GM23248 (cell line): Measurements from ENCODE around the gene RHOT2. TPM values are rescaled to one million over a fixed set of nuclear protein-coding genes. Genes with fewer than 3 reads are reported as not detected.
A peak's percentile ranks its signal among the peaks of the same experiment; 100 is the strongest.

Experiments
- DNase-seq: peaks from one replicate; pipeline ENCODE4 v3.0.0-alpha.2; 2015
- H2AFZ ChIP-seq: fragments of 200-600 bp; sonication (generic); 2 replicates; pipeline ENCODE4 v1.6.1; 2016; ENCODE audit warnings: antibody characterized with exemption
- H3F3A ChIP-seq: fragments of 200-600 bp; sonication (generic); 2 replicates; pipeline ENCODE4 v1.6.1; 2016; ENCODE audit warnings: mild to moderate bottlenecking, antibody characterized with exemption, mixed run types; ENCODE audit not compliant: insufficient read depth
- H3K27ac ChIP-seq: fragments of 200-600 bp; sonication (generic); 2 replicates; pipeline ENCODE4 v1.5.1; 2016; ENCODE audit warnings: mild to moderate bottlenecking
- H3K27me3 ChIP-seq: fragments of 200-600 bp; sonication (generic); replicated peaks from 2 replicates; pipeline ENCODE4 v1.6.1; 2016; ENCODE audit warnings: mild to moderate bottlenecking; ENCODE audit not compliant: insufficient read depth
- H3K36me3 ChIP-seq: fragments of 200-600 bp; sonication (generic); 2 replicates; pipeline ENCODE4 v1.6.1; 2016; ENCODE audit warnings: low read depth, mild to moderate bottlenecking
- H3K4me1 ChIP-seq: fragments of 200-600 bp; sonication (generic); 2 replicates; pipeline ENCODE4 v1.6.1; 2016; ENCODE audit warnings: mild to moderate bottlenecking; ENCODE audit not compliant: insufficient read depth
- H3K4me2 ChIP-seq: fragments of 200-600 bp; sonication (generic); one replicate; pipeline ENCODE4 v1.6.1; 2016; ENCODE audit warnings: mild to moderate bottlenecking; ENCODE audit not compliant: unreplicated experiment
- H3K4me3 ChIP-seq: fragments of 200-600 bp; sonication (generic); 2 replicates; pipeline ENCODE4 v1.5.1; 2016; ENCODE audit warnings: mild to moderate bottlenecking
- H3K79me2 ChIP-seq: fragments of 200-600 bp; sonication (generic); 2 replicates; pipeline ENCODE4 v1.6.1; 2016; ENCODE audit warnings: mild to moderate bottlenecking; ENCODE audit not compliant: insufficient read depth
- H3K9ac ChIP-seq: fragments of 200-600 bp; sonication (generic); 2 replicates; pipeline ENCODE4 v1.6.1; 2016; ENCODE audit warnings: mild to moderate bottlenecking
- H3K9me2 ChIP-seq: fragments of 200-600 bp; sonication (generic); 2 replicates; pipeline ENCODE4 v1.6.1; 2016; ENCODE audit warnings: mixed run types, mild to moderate bottlenecking, moderate library complexity; ENCODE audit not compliant: insufficient read depth
- H3K9me3 ChIP-seq: fragments of 200-600 bp; sonication (generic); one replicate; pipeline ENCODE4 v1.6.1; 2017; ENCODE audit warnings: low read depth
- H4K20me1 ChIP-seq: fragments of 200-600 bp; sonication (generic); 2 replicates; pipeline ENCODE4 v1.6.0; 2016; ENCODE audit not compliant: insufficient read depth
- EZH2 ChIP-seq: fragments of 200-600 bp; sonication (generic); IDR thresholded peaks from 2 replicates; pipeline ENCODE4 v1.6.1; 2018; ENCODE audit warnings: antibody characterized with exemption, mild to moderate bottlenecking; ENCODE audit not compliant: insufficient read depth, poor library complexity, severe bottlenecking
- EZH2phosphoT487 ChIP-seq: fragments of 200-600 bp; sonication (generic); IDR thresholded peaks from 2 replicates; pipeline ENCODE4 v1.6.1; 2018; ENCODE audit warnings: antibody characterized with exemption, moderate library complexity, mild to moderate bottlenecking, low read depth; ENCODE audit not compliant: insufficient read depth
- WGBS, 2 experiments: methylation state at CpG; one replicate each; pipeline ENCODE4 v1.1.6; 2015 to 2017; ENCODE audit warnings: low lambda C conversion rate in 2 of 2, low coverage in 1 of 2; ENCODE audit errors: missing lambda C conversion rate in 2 of 2; 5-methylcytosine and 5-hydroxymethylcytosine counted together
- in situ Hi-C: fragments of 300-500 bp; cut with MboI; formaldehyde crosslinking; loops from 2 replicates; pipeline ENCODE4 v1.15.0; 2020
- polyA plus RNA-seq: library from polyadenylated mRNA; unstranded; fragments of >200 nt; fragmentation: Nextera tagmentation; extraction: Ambion mirVana; gene quantifications from 2 replicates; pipeline ENCODE4 v1.2.1, GENCODE V29; 2016
- total RNA-seq: library from RNA; depleted of rRNA; stranded (reverse); fragments of >200 nt; shearing (Covaris generic); gene quantifications from 2 replicates; pipeline ENCODE4 v1.2.3, GENCODE V29; 2014

RHOT2 gene
- total and polyA plus RNA-seq, 2 experiments from 2014 or later: 65.9 to 70.0 TPM

GRCh38 chr16:707062-707538 is 39.2 kb downstream of the RHOT2 start:
- DNase-seq: no peak

GRCh38 chr16:708019-708418 is 40.1 kb downstream of the RHOT2 start:
- DNase-seq: no peak
- in situ Hi-C loops: no loop called here
- Histone ChIP-seq H3K9ac (no peak overlapping the region), H3F3A (peaks cover 8% of the 10 kb centered on the region), H3K9me3 (no peaks in the 10 kb centered on the region), H3K79me2 (no peaks in the 10 kb centered on the region), H3K27ac (no peak overlapping the region), H3K9me2 (no peaks in the 10 kb centered on the region), H4K20me1 (no peaks in the 10 kb centered on the region), H3K36me3 (no peaks in the 10 kb centered on the region), H2AFZ (no peak overlapping the region), H3K4me3 (no peak overlapping the region), H3K27me3 (peaks cover 29% of the 10 kb centered on the region), H3K4me1 (peaks cover 11% of the 10 kb centered on the region; the same call in 1 of the 2 replicates), H3K4me2 (no peak overlapping the region)
- TF ChIP-seq EZH2 (no peak), EZH2phosphoT487 (no peak)
- WGBS, 2 experiments: 54 to 64% methylated on average over 3 of the region's 3 CpGs

More at GRCh38 chr16:707062-707538, 39.2 kb downstream of the RHOT2 start:
- Histone ChIP-seq H3K4me2 (no peak overlapping the region), H3K9me2 (no peaks in the 10 kb centered on the region), H3K27me3 (peaks cover 38% of the 10 kb centered on the region), H2AFZ (no peak overlapping the region), H3K27ac (no peak overlapping the region), H3K79me2 (no peaks in the 10 kb centered on the region), H3K36me3 (no peaks in the 10 kb centered on the region), H3K4me3 (no peak overlapping the region), H3K9me3 (no peaks in the 10 kb centered on the region), H4K20me1 (no peaks in the 10 kb centered on the region), H3K4me1 (peaks cover 5% of the 10 kb centered on the region; the same call in 1 of the 2 replicates), H3K9ac (no peak overlapping the region), H3F3A (no peaks in the 10 kb centered on the region)
- no peak for TF ChIP-seq EZH2phosphoT487
- TF ChIP-seq EZH2: no peak
- in situ Hi-C loops: no loop called here
- 32 to 36% methylated on average over 13 of the region's 14 CpGs for WGBS, 2 experiments

- Histone ChIP-seq H3K4me2 (no peak overlapping the region), H3K4me1 (peaks cover 11% of the 10 kb centered on the region; the same call in 1 of the 2 replicates), H3K27me3 (peaks cover 24% of the 10 kb centered on the region), H3K9ac (no peak overlapping the region), H3K9me2 (no peaks in the 10 kb centered on the region), H4K20me1 (no peaks in the 10 kb centered on the region), H3K9me3 (no peaks in the 10 kb centered on the region), H3K79me2 (no peaks in the 10 kb centered on the region), H3K36me3 (no peaks in the 10 kb centered on the region), H2AFZ (no peak overlapping the region), H3F3A (peaks cover 10% of the 10 kb centered on the region), H3K27ac (no peak overlapping the region), H3K4me3 (no peak overlapping the region)
- TF ChIP-seq EZH2 (no peak), EZH2phosphoT487 (no peak)
- no peak for DNase-seq
- in situ Hi-C loops: no loop called here
- WGBS, 2 experiments: 53 to 56% methylated on average over 4 of the region's 4 CpGs
These were observed 41.0 kb downstream of the RHOT2 start for GRCh38 chr16:708959-709358.

GRCh38 chr16:709566-710499 is 41.9 kb downstream of the RHOT2 start:
- H3K79me2 ChIP-seq: no peaks in the 10 kb centered on the region
- peak; percentile 87 for DNase-seq
- no peaks in the 10 kb centered on the region for H3K9me2 ChIP-seq
- peak overlapping the region; percentile 38; the same call in 1 of the 2 replicates for H3K9ac ChIP-seq
- in situ Hi-C loops: no loop called here
- H3K9me3 ChIP-seq: no peaks in the 10 kb centered on the region
- no peak overlapping the region for H3K4me2 ChIP-seq
- H4K20me1 ChIP-seq: no peaks in the 10 kb centered on the region
- TF ChIP-seq EZH2phosphoT487: no peak
- TF ChIP-seq EZH2: no peak
- no peak overlapping the region for H3K4me3 ChIP-seq
- H2AFZ ChIP-seq: no peak overlapping the region
- peaks cover 11% of the 10 kb centered on the region; the same call in 1 of the 2 replicates for H3K4me1 ChIP-seq
- H3K27ac ChIP-seq: no peak overlapping the region
- no peaks in the 10 kb centered on the region for H3K36me3 ChIP-seq
- H3F3A ChIP-seq: peaks cover 10% of the 10 kb centered on the region
- 9 to 11% methylated on average over 30 of the region's 30 CpGs for WGBS, 2 experiments
- H3K27me3 ChIP-seq: peaks cover 19% of the 10 kb centered on the region; the same call in 1 of the 2 replicates
